GM19463 (cell line): ENCODE measurements around the gene LMO7.
A peak's percentile ranks its signal among the peaks of the same experiment; 100 is the strongest.

Experiments used
- ATAC-seq: cut with Tn5 transposase; IDR thresholded peaks from one replicate; pipeline ENCODE4 v1.9.1; 2021; ENCODE audit warnings: mild to moderate bottlenecking, moderate library complexity; ENCODE audit not compliant: unreplicated experiment

LMO7 gene

DNA sequence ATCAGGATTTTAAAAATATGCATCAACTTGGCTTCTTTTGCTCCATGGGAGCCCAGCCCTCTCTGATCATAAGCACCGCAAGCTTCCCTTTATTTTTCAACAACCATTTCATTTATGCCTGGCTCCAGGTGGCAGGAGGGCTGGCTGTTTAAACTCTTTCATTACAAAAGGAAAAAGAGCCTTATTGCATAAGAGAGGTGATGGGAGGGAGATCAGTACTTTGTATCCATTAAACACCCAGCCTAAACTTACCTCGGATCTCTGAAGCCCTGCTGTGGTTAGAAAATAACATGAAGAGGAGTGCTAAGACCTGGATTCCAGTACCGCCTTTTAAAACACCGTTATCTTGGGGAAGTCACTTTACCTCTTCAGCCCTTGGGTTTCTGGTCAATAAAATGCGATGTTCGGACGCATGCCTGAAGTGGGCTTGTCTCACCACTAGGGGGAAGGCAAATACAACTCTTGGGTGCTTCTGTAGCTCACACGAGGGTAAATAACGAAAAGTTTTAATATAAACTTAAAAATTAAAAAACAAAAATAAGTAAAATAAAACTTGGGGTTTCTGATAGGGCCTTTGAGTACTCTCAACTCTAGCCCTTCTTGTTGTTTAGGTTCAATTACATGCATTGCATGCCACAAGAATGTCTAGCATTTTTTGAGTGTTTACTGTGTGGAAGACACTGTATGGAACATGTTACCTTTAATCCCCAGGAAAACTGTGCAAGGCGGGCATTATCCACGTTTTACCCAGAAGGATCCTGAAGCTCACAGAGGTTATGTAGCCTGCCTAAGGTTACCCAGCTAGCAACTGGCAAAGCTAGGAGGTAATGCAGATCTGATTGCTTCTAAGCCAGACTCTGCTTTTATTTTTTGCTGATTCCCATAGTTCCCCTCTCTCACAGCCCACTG, 240.3 kb downstream of the LMO7 start:
- ATAC-seq, result peak; percentile 88

DNA sequence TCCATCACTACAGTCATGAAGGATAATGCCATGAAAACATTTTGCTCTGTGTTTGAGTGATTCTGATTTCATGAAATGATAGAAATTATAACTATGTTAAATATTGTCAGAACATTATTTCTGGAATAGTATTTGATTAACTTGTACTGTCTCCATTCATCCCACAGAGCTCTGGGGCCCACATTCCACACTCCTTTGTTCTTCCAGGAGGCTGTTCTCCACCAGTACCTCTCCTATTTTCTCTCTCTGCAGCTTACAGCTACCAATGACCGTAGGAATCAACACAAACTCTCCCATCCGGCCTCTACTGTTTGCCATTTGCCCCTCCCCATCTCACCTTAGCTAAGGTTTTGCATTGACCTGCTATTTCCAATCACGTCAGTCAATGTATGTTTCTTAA, 240.9 kb downstream of the LMO7 start:
- ATAC-seq, result no peak

DNA sequence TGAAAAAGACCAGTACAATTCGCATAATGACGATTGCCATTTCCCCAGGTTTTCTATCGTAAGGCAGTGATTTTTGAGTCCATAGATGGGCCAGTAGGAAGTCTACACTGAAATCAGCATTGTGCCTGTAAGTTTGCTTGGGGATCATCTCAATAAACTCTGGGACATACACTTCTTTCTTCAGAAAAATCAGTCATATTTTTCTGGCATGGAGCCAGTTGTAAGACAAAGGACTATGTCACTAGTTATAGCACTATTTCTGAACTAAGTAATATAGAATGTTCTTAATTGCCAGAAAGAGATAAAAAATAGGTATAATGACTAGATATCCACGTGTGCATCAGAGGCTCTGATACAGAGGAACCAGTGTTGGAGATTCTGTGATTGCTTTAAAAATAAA, 243.5 kb downstream of the LMO7 start:
- no peak for ATAC-seq

DNA sequence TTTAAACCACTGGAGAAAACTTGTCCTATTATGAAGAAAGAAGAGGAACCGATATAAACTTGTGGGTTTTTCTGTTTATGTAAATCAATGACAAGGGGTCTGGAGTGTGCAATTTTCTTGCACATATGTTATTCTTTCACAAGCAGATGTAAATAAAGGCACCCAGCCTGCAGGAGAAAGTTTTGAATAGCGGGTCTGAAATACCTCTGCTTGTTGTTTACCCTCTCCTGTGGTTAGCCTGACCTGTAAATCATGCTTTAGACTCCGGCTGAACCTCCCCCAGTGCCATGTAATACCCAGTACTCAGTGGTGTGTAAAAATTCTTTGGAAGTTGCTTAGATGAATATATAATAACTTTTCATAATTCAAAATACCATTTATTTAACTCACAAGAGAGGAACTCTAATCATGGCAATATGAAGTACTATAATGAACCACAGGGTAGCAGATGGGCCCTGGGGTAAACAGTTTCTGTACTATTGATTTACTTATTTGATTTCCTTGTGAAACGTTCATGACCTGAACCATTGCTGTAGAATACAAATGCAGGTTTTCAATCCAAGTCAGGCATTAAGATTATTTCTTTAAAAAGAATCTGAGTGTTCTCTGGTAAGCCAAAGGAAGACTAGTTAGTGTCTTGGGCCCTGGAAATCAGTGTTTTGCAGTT, 245.1 kb downstream of the LMO7 start:
- no peak for ATAC-seq

DNA sequence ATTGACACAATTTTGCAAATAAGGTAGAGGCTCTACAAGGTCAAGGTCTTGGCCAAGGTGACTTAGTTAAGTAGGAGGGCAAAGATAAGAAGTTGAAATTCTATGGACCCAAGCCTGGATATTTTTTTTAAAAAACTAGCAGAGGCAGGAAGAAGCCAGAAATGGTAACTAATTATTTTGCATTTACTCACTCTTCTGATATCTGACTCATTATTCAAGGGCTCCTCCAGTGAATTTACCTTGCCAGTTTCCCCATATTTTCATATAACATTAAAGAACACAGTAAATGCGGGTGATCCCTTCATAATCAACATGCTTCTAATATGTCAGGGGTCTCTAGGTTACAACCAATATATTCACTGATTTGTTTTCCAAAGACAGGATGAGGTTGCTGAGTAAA, 246.1 kb downstream of the LMO7 start:
- ATAC-seq, result no peak

DNA sequence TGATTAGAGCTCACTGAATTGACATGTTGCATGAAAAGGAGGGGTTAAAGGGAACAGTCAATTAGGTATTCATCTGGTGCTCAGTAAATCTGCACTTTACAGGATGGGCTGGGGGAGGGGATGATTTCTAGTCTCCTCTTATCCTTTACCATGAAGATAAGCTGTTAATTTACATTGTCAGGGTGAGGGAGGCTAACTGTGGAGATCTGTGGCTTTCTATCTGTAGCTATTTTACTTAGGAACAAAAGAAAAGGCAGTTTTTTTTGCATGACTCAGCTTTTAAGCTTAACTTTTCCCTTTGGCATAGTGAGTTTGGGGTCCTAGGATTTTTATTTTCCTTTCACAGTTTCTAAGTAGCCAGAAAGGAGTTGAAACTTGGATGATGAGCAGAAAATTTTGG, 253.3 kb downstream of the LMO7 start:
- ATAC-seq, result no peak

DNA sequence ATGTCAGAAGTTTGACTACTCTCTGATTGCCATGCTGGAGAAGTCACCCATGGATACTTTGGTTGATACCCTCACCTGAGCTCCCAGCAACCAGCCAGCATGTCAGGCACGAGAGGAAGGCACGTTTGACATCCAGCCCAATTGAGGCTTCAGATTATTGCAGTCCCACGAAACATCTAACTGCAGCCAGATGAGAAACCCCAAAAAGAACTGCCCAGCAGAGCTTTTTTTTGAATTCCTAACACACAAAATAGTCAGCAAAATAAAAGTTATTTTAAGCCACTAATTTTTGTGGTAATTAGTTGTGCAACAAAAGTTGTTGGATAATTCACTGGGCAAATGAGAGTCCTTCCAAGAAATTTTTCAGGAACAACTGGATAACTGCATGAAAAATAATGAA, 259.0 kb downstream of the LMO7 start:
- ATAC-seq, result no peak

DNA sequence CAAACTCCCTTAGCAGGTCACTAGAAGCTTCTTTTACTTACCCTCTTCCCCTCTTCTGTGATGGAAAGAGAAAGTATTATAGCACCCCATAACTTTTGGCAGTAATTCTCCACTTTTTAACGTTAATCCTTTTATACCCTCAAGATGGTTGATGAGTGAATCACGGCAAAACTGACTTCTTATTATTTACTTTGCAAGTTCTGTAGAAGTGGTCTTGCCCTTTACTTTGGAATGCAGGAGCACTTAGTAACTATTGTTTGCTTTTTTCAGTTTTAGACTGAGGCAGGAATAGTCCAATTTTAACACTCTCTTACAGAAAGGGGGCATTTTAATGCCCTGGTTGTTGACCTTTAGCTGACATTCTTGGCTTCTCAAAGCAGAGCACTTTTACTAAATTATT, 260.1 kb downstream of the LMO7 start:
- no peak for ATAC-seq

DNA sequence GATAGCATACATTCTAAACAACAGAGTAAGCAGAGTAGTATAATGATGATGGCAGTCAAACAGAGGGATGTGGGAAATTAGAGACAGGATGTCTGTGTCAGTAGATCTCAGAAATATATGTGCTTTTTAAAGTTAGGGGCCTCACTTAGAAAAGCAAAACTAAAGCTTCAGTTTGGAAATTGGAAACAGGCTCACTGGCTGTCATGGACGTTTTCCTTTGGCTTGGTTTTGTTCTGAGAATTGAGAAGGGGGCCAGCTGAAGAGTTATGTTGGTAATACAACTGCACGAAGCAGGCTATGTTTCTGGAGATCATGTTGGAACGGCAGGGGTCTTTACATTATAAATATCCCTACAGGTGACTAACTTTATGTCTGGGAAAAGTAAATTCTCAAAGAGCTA, 261.3 kb downstream of the LMO7 start:
- ATAC-seq, result no peak

DNA sequence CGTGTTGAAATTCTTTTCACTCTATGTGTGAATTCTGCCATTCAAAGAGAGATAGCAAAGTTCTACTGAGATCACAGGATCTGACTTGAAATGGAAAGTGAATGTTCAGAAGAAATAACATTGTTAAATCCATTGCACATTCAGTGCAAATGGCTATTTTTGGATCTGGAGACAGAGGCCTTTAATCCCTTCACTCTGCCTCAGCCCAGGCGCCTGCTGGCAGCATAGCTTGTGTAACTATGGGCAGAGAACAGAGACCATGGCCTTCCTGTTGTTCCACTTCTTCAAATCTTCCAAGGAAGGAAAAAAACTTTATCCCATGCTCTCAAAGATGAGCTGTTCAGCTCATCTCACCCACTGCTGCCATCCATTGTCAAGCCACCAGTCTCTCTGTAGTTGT, 265.4 kb downstream of the LMO7 start:
- no peak for ATAC-seq

DNA sequence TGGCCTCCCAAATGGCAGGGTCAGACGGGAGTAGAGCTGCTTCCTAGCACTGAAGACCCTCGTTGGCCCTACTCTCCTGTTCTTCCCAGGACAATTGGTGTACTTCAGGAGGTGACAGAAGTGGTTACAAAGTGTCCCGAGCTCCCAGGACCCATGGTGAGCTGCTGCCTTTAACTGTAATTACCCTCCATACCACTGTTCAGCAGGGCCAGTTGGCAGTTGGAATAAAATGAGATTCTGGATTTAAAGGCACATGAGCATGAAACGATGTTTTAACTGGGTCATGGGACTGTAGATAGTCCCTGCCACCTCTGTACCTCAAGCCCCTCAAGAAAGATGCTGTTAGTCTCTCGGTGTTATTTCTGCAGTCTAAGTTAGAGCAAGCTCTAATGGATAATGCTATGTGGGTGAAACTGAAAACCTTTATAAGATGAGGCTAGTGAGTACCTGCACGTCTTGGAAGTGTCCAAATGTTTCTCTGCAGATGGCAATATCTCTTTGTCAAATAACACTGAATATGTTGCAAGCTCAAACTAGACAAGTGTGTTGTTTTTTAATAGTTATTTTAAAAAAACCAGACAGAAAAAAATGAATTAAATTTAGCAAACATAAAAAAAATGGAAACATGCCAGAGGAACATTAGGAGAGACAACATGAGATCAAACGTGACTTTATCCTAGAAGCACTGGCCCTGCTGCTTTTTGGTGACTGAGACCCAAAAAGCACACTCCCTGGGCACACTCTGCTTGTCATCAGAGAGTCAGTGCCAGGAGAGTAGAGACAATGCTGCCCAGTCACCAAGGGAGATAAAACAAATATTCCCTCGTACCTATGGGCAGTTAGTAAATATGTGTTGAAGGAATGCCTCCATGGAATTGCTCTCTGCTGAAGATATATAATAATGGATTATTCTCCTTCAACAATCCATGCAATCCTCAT, 266.3 kb downstream of the LMO7 start:
- no peak for ATAC-seq

DNA sequence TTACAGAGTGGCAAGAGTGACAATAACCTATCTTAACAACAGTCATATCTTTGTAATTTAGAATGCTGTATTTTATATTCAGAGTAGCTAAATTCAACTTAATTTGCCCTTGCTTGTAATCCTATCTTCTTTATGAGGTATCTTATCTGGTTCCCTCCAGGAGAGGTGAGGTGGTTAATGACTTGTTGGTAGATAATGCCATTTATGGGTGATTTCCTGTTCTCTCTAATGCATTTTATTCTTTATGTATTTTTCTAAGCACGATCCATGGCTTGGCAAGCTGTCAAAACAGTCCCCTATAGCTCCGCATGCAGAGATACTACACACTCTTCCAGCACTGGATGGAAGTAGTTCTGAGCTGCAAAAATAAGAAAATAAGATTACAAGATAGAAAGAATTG, 267.9 kb downstream of the LMO7 start:
- no peak for ATAC-seq

DNA sequence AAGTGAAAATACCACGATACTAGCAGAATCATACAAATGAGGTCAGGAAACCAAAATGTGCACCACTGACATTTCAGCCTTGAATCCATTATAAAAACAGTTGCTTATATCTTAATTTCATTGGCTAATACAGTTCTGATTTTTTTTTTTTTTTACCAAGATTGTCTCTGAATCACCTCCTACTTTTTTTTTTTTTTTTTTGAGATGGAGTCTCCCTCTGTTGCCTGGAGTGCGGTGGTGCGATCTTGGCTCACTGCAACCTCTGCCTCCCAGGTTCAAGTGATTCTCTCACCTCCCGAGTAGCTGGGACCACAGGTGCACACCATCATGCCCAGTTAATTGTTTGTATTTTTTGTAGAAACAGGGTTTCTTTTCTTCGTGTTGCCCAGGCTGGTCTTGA, 270.2 kb downstream of the LMO7 start:
- ATAC-seq, result no peak

DNA sequence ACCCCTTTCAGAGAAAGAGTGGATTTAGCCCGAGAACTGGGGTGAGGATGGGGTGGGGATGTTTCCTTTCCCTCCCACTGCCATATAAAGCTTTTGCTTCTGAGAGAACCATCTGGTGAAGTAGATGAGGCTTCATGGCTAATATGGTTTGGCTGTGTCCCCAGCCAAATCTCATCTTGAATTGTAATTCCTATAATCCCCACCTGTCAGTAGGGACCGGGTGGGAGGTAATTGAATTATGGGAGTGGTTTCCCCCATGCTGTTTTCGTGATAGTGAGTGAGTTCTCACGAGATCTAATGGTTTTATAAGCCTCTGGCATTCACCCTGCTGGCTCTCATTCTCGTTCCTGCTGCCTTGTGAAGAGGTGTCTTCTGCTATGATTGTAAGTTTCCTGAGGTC, 270.9 kb downstream of the LMO7 start:
- no peak for ATAC-seq

DNA sequence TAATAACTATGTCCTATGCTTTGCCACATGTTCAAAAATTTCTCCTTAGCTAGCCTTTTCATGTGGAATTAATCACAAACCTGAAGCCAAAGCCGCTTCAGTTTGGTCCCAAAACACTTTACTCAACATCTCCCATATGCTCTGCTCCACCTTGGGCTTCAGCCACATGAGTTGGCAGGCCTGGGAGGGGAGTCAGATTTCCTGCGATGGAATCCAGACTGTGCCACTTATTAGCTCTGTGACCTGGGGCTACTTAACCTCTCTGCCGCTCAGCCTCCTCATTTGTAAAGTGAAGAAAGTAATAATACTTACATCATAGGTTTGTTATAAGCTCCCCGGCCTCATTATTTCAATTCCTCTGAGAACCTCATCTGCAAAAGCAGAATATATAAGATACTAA, 272.0 kb downstream of the LMO7 start:
- no peak for ATAC-seq
